H9 (cell line): ENCODE measurements around the gene CCDC160. TPM values are rescaled to one million over a fixed set of nuclear protein-coding genes. Genes with fewer than 3 reads are reported as not detected.

Source experiments
- DNase-seq: peaks from one replicate; pipeline ENCODE4 v3.0.0-alpha.2; 2017
- H2AFZ ChIP-seq: one replicate; pipeline ENCODE4 v1.6.1; 2013; ENCODE audit warnings: mild to moderate bottlenecking, low read length, control low read depth, moderate library complexity
- H2AK5ac ChIP-seq: 2 replicates; pipeline ENCODE4 v1.6.1; 2013; ENCODE audit warnings: low read length, control low read depth, mixed read lengths; ENCODE audit not compliant: insufficient read length
- H2BK120ac ChIP-seq: one replicate; pipeline ENCODE4 v1.6.1; 2013; ENCODE audit warnings: low read depth, mild to moderate bottlenecking, low read length, control low read depth, inconsistent platforms; ENCODE audit not compliant: poor library complexity, severe bottlenecking
- H2BK12ac ChIP-seq: 2 replicates; pipeline ENCODE4 v1.6.1; 2013; ENCODE audit warnings: low read length, control low read depth, mixed read lengths, low read depth; ENCODE audit not compliant: insufficient read length
- H2BK15ac ChIP-seq: 2 replicates; pipeline ENCODE4 v1.6.1; 2013; ENCODE audit warnings: low read depth, low read length, control low read depth
- H2BK20ac ChIP-seq: one replicate; pipeline ENCODE4 v1.6.1; 2013; ENCODE audit warnings: low read depth, mild to moderate bottlenecking, low read length, control low read depth, inconsistent platforms; ENCODE audit not compliant: poor library complexity, severe bottlenecking
- H2BK5ac ChIP-seq: 2 replicates; pipeline ENCODE4 v1.6.1; 2013; ENCODE audit warnings: low read length, control low read depth, mixed read lengths; ENCODE audit not compliant: insufficient read length
- H3K14ac ChIP-seq: 2 replicates; pipeline ENCODE4 v1.6.1; 2013; ENCODE audit warnings: low read length, control low read depth; ENCODE audit not compliant: insufficient read depth
- H3K18ac ChIP-seq: 2 replicates; pipeline ENCODE4 v1.6.1; 2013; ENCODE audit warnings: low read depth, mild to moderate bottlenecking, mixed read lengths, low read length, control low read depth; ENCODE audit not compliant: insufficient read length
- H3K23ac ChIP-seq: 2 replicates; pipeline ENCODE4 v1.6.1; 2013; ENCODE audit warnings: low read length, control low read depth, mixed read lengths, low read depth; ENCODE audit not compliant: insufficient read length
- H3K23me2 ChIP-seq: 2 replicates; pipeline ENCODE4 v1.6.1; 2013; ENCODE audit warnings: low read depth, mild to moderate bottlenecking, mixed read lengths, low read length, control low read depth; ENCODE audit not compliant: insufficient read length, poor library complexity, severe bottlenecking
- H3K27ac ChIP-seq: 2 replicates; pipeline ENCODE4 v1.5.1; 2013; ENCODE audit warnings: low read length, control low read depth, mixed read lengths, low read depth; ENCODE audit not compliant: insufficient read length
- H3K27me3 ChIP-seq: 2 replicates; pipeline ENCODE4 v1.6.1; 2013; ENCODE audit warnings: low read length, control low read depth, inconsistent platforms; ENCODE audit not compliant: insufficient read depth
- H3K4ac ChIP-seq: 2 replicates; pipeline ENCODE4 v1.6.1; 2013; ENCODE audit warnings: low read depth, mild to moderate bottlenecking, control low read depth, inconsistent platforms, low read length, moderate library complexity
- H3K4me1 ChIP-seq: 2 replicates; pipeline ENCODE4 v1.6.1; 2013; ENCODE audit warnings: low read length, control low read depth, inconsistent platforms; ENCODE audit not compliant: insufficient read depth
- H3K4me2 ChIP-seq: 2 replicates; pipeline ENCODE4 v1.6.1; 2013; ENCODE audit warnings: low read length, control low read depth, mixed read lengths; ENCODE audit not compliant: insufficient read length, insufficient read depth
- H3K56ac ChIP-seq: 2 replicates; pipeline ENCODE4 v1.6.1; 2013; ENCODE audit warnings: low read depth, mild to moderate bottlenecking, mixed read lengths, low read length, control low read depth; ENCODE audit not compliant: insufficient read length
- H3K79me1 ChIP-seq: 2 replicates; pipeline ENCODE4 v1.6.1; 2013; ENCODE audit warnings: low read depth, mild to moderate bottlenecking, moderate library complexity, low read length, control low read depth, inconsistent platforms; ENCODE audit not compliant: insufficient read depth, poor library complexity, severe bottlenecking
- H3K79me2 ChIP-seq: 2 replicates; pipeline ENCODE4 v1.6.1; 2013; ENCODE audit warnings: low read length, control low read depth, inconsistent platforms; ENCODE audit not compliant: insufficient read depth
- H3K9ac ChIP-seq: 2 replicates; pipeline ENCODE4 v1.6.1; 2013; ENCODE audit warnings: low read length, control low read depth, mixed read lengths; ENCODE audit not compliant: insufficient read length; ENCODE audit errors: extremely low read depth
- H3K9me3 ChIP-seq: one replicate; pipeline ENCODE4 v1.6.1; 2013; ENCODE audit warnings: low read depth, low read length, inconsistent platforms; ENCODE audit not compliant: control insufficient read depth
- H3T11ph ChIP-seq: one replicate; pipeline ENCODE4 v1.6.1; 2013; ENCODE audit warnings: mild to moderate bottlenecking, low read length, control low read depth, inconsistent platforms
- H4K20me1 ChIP-seq: one replicate; pipeline ENCODE4 v1.6.1; 2013; ENCODE audit not compliant: control insufficient read depth, insufficient read length, insufficient read depth
- H4K5ac ChIP-seq: 2 replicates; pipeline ENCODE4 v1.6.1; 2013; ENCODE audit warnings: low read depth, mild to moderate bottlenecking, mixed read lengths, low read length, control low read depth; ENCODE audit not compliant: insufficient read length
- H4K8ac ChIP-seq: replicated peaks from 2 replicates; pipeline ENCODE4 v1.6.1; 2013; ENCODE audit warnings: low read length, control low read depth, mixed read lengths, low read depth; ENCODE audit not compliant: insufficient read length
- H4K91ac ChIP-seq: 2 replicates; pipeline ENCODE4 v1.6.1; 2013; ENCODE audit warnings: low read depth, mild to moderate bottlenecking, moderate library complexity, mixed read lengths, low read length, control low read depth; ENCODE audit not compliant: insufficient read length
- H3K27ac Mint-ChIP-seq, 3 experiments: 2 replicates in 2 of 3; 3 replicates in 1 of 3; pipeline ENCODE4 v1.8.0; 2020 to 2021; ENCODE audit warnings: mixed read lengths in 3 of 3, mild to moderate bottlenecking in 1 of 3, moderate library complexity in 1 of 3
- H3K27me3 Mint-ChIP-seq: 2 replicates; pipeline ENCODE4 v1.8.0; 2021; ENCODE audit warnings: low read depth, mild to moderate bottlenecking, moderate library complexity, mixed read lengths
- H3K36me3 Mint-ChIP-seq, 3 experiments: 2 replicates in 2 of 3; 3 replicates in 1 of 3; pipeline ENCODE4 v1.8.0; 2020 to 2021; ENCODE audit warnings: low read depth in 3 of 3, mixed read lengths in 3 of 3; ENCODE audit not compliant: insufficient read depth in 1 of 3
- H3K4me1 Mint-ChIP-seq, 2 experiments: 2 replicates each; pipeline ENCODE4 v1.8.0; 2020; ENCODE audit warnings: mixed read lengths in 2 of 2
- H3K4me3 Mint-ChIP-seq, 2 experiments: 2 replicates in 1 of 2; 3 replicates in 1 of 2; pipeline ENCODE4 v1.8.0; 2020 to 2021; ENCODE audit warnings: mild to moderate bottlenecking in 2 of 2, mixed read lengths in 2 of 2, moderate library complexity in 1 of 2
- H3K9me3 Mint-ChIP-seq, 2 experiments: 2 replicates in 1 of 2; 3 replicates in 1 of 2; pipeline ENCODE4 v1.8.0; 2020; ENCODE audit warnings: mild to moderate bottlenecking in 2 of 2, mixed read lengths in 2 of 2, moderate library complexity in 1 of 2
- CTCF ChIP-seq: fragments of 200-600 bp; sonication (generic); conservative IDR thresholded peaks from 3 replicates; pipeline ENCODE4 v1.8.0; 2021; ENCODE audit warnings: antibody characterized with exemption, mild to moderate bottlenecking
- WGBS: extraction: QIAGEN DNeasy Blood & Tissue Kit; methylation state at CpG from one replicate; pipeline ENCODE4 v1.1.7; 2013; ENCODE audit warnings: missing lambda C conversion rate, low lambda C conversion rate, mixed read lengths; ENCODE audit not compliant: insufficient read length; ENCODE audit errors: extremely low coverage; 5-methylcytosine and 5-hydroxymethylcytosine counted together
- total RNA-seq: library from RNA; stranded (reverse); gene quantifications from 2 replicates; pipeline ENCODE4 v1.2.1, GENCODE V29; 2021

The CCDC160 gene
- total RNA-seq, 1 experiment from 2014 or later = 1.2 TPM

GRCh38 chrX:134239016-134239415 is 2.0 kb downstream of the CCDC160 start:
- Mint-ChIP-seq H3K27me3 (peaks cover 4% of the 10 kb centered on the region; the same call in 1 of the 2 replicates), H3K4me3 (peak overlapping the region in 1 of 2 experiments; percentile 81; a peak in 3 of 5 replicates), H3K9me3 (peaks cover 0 to 29% of the 10 kb centered on the region in 2 experiments; a peak in 2 of 5 replicates), H3K27ac (peak overlapping the region in 1 of 3 experiments; percentile 79; a peak in 3 of 7 replicates), H3K36me3 (no peaks in the 10 kb centered on the region; a peak in 1 of 7 replicates), H3K4me1 (peaks cover 27 to 46% of the 10 kb centered on the region in 2 experiments)
- no peak overlapping the region for H3K23ac ChIP-seq
- no peak overlapping the region for H4K5ac ChIP-seq
- no peak for DNase-seq
- no peak overlapping the region for H2AFZ ChIP-seq
- H4K20me1 ChIP-seq = no peaks in the 10 kb centered on the region
- no peak overlapping the region for H3T11ph ChIP-seq
- H3K27me3 ChIP-seq = no peaks in the 10 kb centered on the region
- H3K4me2 ChIP-seq = peak overlapping the region; percentile 33
- no peak overlapping the region for H3K18ac ChIP-seq
- H2BK5ac ChIP-seq = no peak overlapping the region
- H4K91ac ChIP-seq = no peak overlapping the region
- H4K8ac ChIP-seq = no peak overlapping the region
- no peak overlapping the region for H3K27ac ChIP-seq
- no CpG with 5 or more reads among the region's 1 CpG for WGBS
- no peak overlapping the region for H3K14ac ChIP-seq
- H2BK15ac ChIP-seq = no peak overlapping the region
- no peak for TF ChIP-seq CTCF
- H3K79me2 ChIP-seq = no peaks in the 10 kb centered on the region
- H3K9me3 ChIP-seq = no peaks in the 10 kb centered on the region
- H3K4ac ChIP-seq = no peak overlapping the region
- H2BK20ac ChIP-seq = no peak overlapping the region
- no peaks in the 10 kb centered on the region for H3K79me1 ChIP-seq
- peaks cover 4% of the 10 kb centered on the region for H3K23me2 ChIP-seq
- H2BK120ac ChIP-seq = no peak overlapping the region
- peaks cover 8% of the 10 kb centered on the region; the same call in 1 of the 2 replicates for H3K4me1 ChIP-seq
- H2AK5ac ChIP-seq = no peak overlapping the region
- no peak overlapping the region for H3K56ac ChIP-seq
- H3K9ac ChIP-seq = no peak overlapping the region
- H2BK12ac ChIP-seq = no peak overlapping the region
